A172 (cell line): Measurements from ENCODE around the gene HSBP1. TPM values are rescaled to one million over a fixed set of nuclear protein-coding genes. Genes with fewer than 3 reads are reported as not detected.

Experiments used
- DNase-seq: peaks from one replicate; pipeline ENCODE4 v3.0.0-alpha.2; 2015; ENCODE audit warnings: low spot score
- total RNA-seq: library from RNA; depleted of rRNA; stranded (reverse); fragments of >200 nt; shearing (Covaris generic); gene quantifications from 2 replicates; pipeline ENCODE4 v1.2.3, GENCODE V29; 2014; rRNA removed

HSBP1 gene
- 36.6 and 40.9 TPM in 2 replicates for total RNA-seq

GRCh38 chr16:83807710-83808572 lies at the start of gene HSBP1:
Gene HSBP1, plus strand, starts transcription at chr16:83807978. Its CDS starts 99 bp downstream, at chr16:83808077.
- peak; percentile 92 for DNase-seq

GRCh38 chr16:83762141-83762991 lies 45.4 kb upstream of the HSBP1 start:
- DNase-seq = no peak

- no peak for DNase-seq
These were observed 44.8 kb upstream of the HSBP1 start for GRCh38 chr16:83762992-83763358.

GRCh38 chr16:83768986-83769385 lies 38.8 kb upstream of the HSBP1 start:
- DNase-seq = no peak

GRCh38 chr16:83769397-83770008 lies 38.3 kb upstream of the HSBP1 start:
- no peak for DNase-seq

- no peak for DNase-seq
These were observed 36.4 kb upstream of the HSBP1 start for GRCh38 chr16:83771306-83771942.

GRCh38 chr16:83772806-83773205 lies 35.0 kb upstream of the HSBP1 start:
- DNase-seq = no peak

- DNase-seq = no peak
These were observed 33.7 kb upstream of the HSBP1 start for GRCh38 chr16:83774066-83774465.

GRCh38 chr16:83776944-83777343 lies 30.8 kb upstream of the HSBP1 start:
- DNase-seq = no peak

- peak; percentile 60 for DNase-seq
These were observed 27.9 kb upstream of the HSBP1 start for GRCh38 chr16:83779886-83780285.

- DNase-seq = no peak
These were observed 22.3 kb upstream of the HSBP1 start for GRCh38 chr16:83785455-83785854.

GRCh38 chr16:83789642-83790401 lies 18.0 kb upstream of the HSBP1 start:
- no peak for DNase-seq

GRCh38 chr16:83791916-83792315 lies 15.9 kb upstream of the HSBP1 start:
- no peak for DNase-seq

GRCh38 chr16:83792391-83792790 lies 15.4 kb upstream of the HSBP1 start:
- DNase-seq = no peak

- no peak for DNase-seq
These were observed 14.6 kb upstream of the HSBP1 start for GRCh38 chr16:83793179-83793578.

GRCh38 chr16:83794860-83795554 lies 12.8 kb upstream of the HSBP1 start:
- DNase-seq = no peak

- no peak for DNase-seq
These were observed 10.8 kb upstream of the HSBP1 start for GRCh38 chr16:83797013-83797412.

GRCh38 chr16:83799336-83799735 lies 8.4 kb upstream of the HSBP1 start:
- no peak for DNase-seq

GRCh38 chr16:83802135-83802534 lies 5.6 kb upstream of the HSBP1 start:
- peak; percentile 14 for DNase-seq

- no peak for DNase-seq
These were observed 5.1 kb upstream of the HSBP1 start for GRCh38 chr16:83802554-83803205.
